Activated effector memory CD4-positive, alpha-beta T cell treated with anti-CD3 and anti-CD28 coated beads, Interleukin-2, amount 50 U/mL, for 16 hours (primary cell): ENCODE data around the gene CCSER2.

Source experiments
- DNase-seq: peaks from one replicate; pipeline ENCODE4 v3.0.0-alpha.2; 2020

CCSER2 gene

GRCh38 chr10:84551437-84552120 is 223.2 kb downstream of the CCSER2 start:
- DNase-seq, result no peak

GRCh38 chr10:84552478-84552877 is 224.1 kb downstream of the CCSER2 start:
- DNase-seq, result no peak

- no peak for DNase-seq
Measured at GRCh38 chr10:84562592-84562991, 234.2 kb downstream of the CCSER2 start.

- DNase-seq, result no peak
Measured at GRCh38 chr10:84563355-84563754, 235.0 kb downstream of the CCSER2 start.

- no peak for DNase-seq
Measured at GRCh38 chr10:84563868-84564267, 235.5 kb downstream of the CCSER2 start.

GRCh38 chr10:84565881-84566582 is 237.6 kb downstream of the CCSER2 start:
- no peak for DNase-seq

- no peak for DNase-seq
Measured at GRCh38 chr10:84567133-84567532, 238.7 kb downstream of the CCSER2 start.
